IPS DF 6.9 (cell line): Measurements from ENCODE around the gene DACT3.

Experiments
- DNase-seq: peaks from one replicate; pipeline ENCODE4 v3.0.0-alpha.2; 2013; ENCODE audit warnings: low read depth, low spot score
- H3K27ac ChIP-seq: one replicate; pipeline ENCODE4 v1.5.1; 2013; ENCODE audit warnings: low read length, control low read depth
- H3K27me3 ChIP-seq: 2 replicates; pipeline ENCODE4 v1.6.1; 2013; ENCODE audit warnings: mild to moderate bottlenecking, low read length; ENCODE audit not compliant: control insufficient read depth, insufficient read depth
- H3K36me3 ChIP-seq: 2 replicates; pipeline ENCODE4 v1.6.1; 2013; ENCODE audit warnings: low read length; ENCODE audit not compliant: control insufficient read depth, insufficient read depth
- H3K4me1 ChIP-seq: 2 replicates; pipeline ENCODE4 v1.6.1; 2013; ENCODE audit warnings: low read length; ENCODE audit not compliant: control insufficient read depth, insufficient read depth
- H3K4me3 ChIP-seq: 2 replicates; pipeline ENCODE4 v1.5.1; 2013; ENCODE audit warnings: mild to moderate bottlenecking, low read length
- H3K9me3 ChIP-seq: 2 replicates; pipeline ENCODE4 v1.6.1; 2013; ENCODE audit warnings: low read length, inconsistent platforms; ENCODE audit not compliant: control insufficient read depth, insufficient read depth
- WGBS: extraction: QIAGEN DNeasy Blood & Tissue Kit; methylation state at CpG from one replicate; pipeline ENCODE4 v1.1.7; 2013; ENCODE audit warnings: mixed read lengths, missing lambda C conversion rate; ENCODE audit not compliant: insufficient read length, insufficient coverage; 5-methylcytosine and 5-hydroxymethylcytosine counted together

The DACT3 gene

DNA sequence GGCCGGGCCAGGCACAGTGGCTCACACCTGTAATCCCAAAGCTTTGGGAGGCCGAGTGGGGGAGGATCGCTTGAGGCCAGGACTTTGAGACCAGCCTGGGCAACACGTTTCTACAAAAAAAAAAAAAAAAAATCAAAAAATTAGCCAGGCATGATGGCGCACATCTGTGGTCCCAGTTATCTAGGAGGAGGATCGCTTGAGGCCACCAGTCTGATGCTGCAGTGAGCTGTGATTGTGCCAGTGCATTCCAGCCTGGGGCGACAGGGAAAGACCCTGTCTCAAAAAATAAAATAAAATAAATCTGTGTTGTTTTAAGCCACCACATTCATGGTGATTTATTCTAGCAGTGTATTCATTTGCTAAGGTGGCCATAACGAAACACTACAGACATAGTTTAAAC, 4.1 kb upstream of the DACT3 start:
- no CpG with 5 or more reads among the region's 8 CpGs for WGBS
- H3K27ac ChIP-seq = no peak overlapping the region
- H3K27me3 ChIP-seq = no peaks in the 10 kb centered on the region
- no peaks in the 10 kb centered on the region for H3K9me3 ChIP-seq
- no peak for DNase-seq
- no peaks in the 10 kb centered on the region for H3K36me3 ChIP-seq
- no peak overlapping the region for H3K4me3 ChIP-seq
- no peaks in the 10 kb centered on the region for H3K4me1 ChIP-seq

DNA sequence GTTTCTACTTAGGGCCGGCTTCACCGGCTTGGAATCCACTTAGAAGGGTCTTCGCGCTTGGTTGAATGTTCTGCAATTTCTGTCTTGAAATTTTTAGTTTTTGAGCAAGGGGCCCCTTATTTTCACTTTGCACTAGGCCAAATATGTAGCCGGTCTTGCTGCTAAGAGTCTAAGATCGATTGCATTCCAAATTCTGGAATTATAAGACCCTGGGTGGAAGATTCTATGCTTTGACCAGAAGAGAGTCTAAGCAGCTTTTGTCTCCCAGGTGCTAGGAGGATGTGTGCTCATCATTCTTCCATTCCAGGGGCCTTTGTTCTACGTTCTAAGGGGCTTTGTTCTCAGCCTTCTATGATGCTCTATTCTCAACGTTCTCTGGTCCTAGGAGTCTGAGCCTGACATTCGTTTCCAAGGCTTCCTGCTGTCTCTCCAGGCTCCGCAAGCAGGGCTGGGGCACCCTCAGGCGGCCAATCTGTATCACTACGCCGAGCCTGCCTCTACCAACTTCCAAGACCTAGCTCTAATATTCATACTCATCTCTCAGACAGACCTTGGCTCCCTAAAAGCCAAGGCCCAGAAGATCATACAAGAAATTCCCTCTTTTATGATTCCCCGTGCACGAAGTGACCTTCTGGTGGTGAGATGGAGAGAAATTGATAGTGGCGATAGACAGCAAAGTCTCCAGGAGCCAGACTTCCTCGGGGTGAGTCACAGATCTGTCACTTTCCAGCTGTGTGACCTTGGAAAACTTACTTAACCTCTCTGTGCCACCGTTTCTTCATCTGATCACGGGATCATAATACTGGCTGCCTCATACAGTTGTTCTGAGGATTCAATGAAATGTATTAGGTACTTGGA, 982 bp upstream of the DACT3 start:
- H3K9me3 ChIP-seq = no peaks in the 10 kb centered on the region
- DNase-seq = no peak
- WGBS = no CpG with 5 or more reads among the region's 19 CpGs
- H3K4me3 ChIP-seq = no peak overlapping the region
- no peaks in the 10 kb centered on the region; the same call in 1 of the 2 replicates for H3K4me1 ChIP-seq
- H3K27ac ChIP-seq = no peak overlapping the region
- no peaks in the 10 kb centered on the region for H3K36me3 ChIP-seq
- H3K27me3 ChIP-seq = no peaks in the 10 kb centered on the region; the same call in 1 of the 2 replicates

DNA sequence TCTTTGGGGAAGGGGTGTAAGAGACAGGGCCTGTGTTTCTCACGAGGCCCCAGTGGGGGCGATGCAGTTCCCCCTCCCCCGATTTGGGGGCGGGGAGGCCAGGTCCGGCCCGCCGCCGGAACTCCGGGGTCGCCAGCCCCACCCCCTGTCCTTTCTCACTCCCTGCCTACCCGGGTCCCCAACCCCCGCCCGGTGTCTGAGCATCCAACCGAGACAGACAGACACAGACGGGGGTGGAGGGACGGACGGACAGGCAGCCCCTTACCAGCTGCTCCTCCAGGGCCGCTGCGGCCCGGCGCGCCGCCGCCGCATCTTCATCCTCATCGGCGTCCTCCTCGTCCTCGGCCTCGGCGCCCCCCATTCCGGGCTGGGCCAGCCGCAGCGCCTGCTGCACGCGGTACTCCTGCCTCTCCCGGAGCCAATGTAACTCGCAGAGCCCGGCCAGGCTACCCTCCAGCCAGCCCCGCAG, 397 bp downstream of the DACT3 start:
- no peaks in the 10 kb centered on the region for H3K9me3 ChIP-seq
- no peaks in the 10 kb centered on the region; the same call in 1 of the 2 replicates for H3K4me1 ChIP-seq
- H3K27ac ChIP-seq = no peak overlapping the region
- WGBS = no CpG with 5 or more reads among the region's 40 CpGs
- H3K36me3 ChIP-seq = no peaks in the 10 kb centered on the region
- H3K4me3 ChIP-seq = peak overlapping the region; percentile 53; the same call in 1 of the 2 replicates
- H3K27me3 ChIP-seq = no peaks in the 10 kb centered on the region; the same call in 1 of the 2 replicates
- no peak for DNase-seq

DNA sequence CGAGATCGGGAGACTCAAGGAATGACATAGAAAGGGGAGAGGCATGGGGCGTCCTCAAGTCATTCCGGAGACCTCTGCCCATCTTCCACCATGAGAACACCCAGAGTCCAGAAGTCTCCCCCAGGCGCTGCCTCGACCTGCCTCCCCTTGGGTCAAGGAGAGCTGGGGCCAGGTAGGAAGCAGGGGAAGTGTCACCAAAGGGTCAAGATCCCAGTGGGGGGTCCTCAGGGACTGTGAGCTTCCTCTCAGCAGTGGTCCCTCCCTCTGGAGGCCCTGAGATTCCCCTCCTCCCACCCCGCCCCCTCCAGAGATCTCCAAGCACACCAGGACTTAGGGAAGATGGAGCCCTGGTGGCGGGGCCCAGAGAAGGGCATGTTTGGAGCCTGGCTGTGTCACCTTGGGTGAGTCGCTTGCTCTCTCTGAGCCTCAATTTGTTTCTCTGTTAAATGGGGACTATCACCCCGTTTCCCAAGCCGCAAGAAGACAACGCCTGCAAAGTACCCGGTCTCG, 919 bp downstream of the DACT3 start:
- no peaks in the 10 kb centered on the region; the same call in 1 of the 2 replicates for H3K27me3 ChIP-seq
- no peak for DNase-seq
- no peak overlapping the region for H3K27ac ChIP-seq
- peak overlapping the region; percentile 53; the same call in 1 of the 2 replicates for H3K4me3 ChIP-seq
- WGBS = no CpG with 5 or more reads among the region's 14 CpGs
- H3K4me1 ChIP-seq = no peaks in the 10 kb centered on the region; the same call in 1 of the 2 replicates
- H3K9me3 ChIP-seq = no peaks in the 10 kb centered on the region
- no peaks in the 10 kb centered on the region for H3K36me3 ChIP-seq

DNA sequence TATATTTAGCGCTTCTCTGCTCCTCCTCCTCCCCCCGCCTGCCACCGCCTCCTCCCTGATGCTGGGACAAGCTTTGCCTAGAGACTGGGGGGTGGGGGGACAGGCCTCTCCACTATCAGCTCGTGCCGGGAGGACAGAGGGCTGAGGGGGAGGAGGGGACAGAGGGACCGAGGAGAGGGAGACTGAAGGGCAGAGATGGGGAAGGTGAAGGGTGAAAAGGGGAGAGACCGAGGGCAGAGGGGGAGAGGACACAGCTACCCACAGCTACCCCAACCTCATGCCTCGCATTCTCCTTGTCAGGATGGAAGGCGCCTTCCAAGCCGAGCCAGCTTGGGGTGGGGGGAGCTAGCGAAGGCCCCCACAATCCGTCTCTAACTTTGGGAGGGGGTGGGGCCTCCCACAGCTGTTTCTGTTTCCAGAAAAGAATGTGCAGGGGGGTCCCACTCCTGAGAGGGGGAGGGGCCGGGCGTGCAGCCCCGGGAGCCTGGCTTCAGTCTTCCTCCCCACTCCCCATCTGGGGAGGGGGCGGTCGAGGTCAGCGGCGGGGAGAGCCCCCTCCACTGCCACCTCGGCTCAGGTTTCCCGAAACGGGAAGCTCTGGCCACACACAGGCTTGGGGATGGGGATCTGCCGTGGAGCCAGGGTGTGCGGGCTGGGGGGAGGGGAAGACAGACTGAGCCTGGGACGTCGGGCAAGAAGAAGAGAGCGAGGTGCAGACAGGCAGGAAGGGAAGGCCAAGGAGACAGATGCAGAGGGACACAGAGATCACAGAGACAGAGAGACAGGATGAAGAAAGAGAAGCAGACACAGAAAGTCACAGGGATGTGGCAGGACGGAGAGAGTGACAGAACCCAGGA, 1.6 kb downstream of the DACT3 start:
- no CpG with 5 or more reads among the region's 28 CpGs for WGBS
- no peak for DNase-seq

DNA sequence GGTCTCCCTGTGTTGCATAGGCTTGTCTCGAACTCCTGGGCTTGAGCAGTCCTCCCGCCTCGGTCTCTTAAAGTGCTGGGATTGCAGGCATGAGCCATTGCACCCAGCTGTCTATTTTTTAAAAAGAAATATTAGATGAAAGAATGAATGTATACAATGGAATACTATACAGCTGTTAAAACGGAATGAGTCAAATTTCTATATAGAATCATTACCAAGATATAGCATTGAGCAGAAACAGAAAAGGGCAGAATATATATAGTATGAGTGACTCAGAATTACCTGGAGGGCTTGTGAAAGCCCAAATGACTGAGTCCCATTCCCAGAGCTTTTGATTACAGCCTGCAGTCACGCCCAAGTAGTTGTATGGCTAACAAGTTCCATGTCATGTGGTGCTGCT, 4.4 kb downstream of the DACT3 start:
- 100% methylated on average over 1 of the region's 5 CpGs for WGBS
- Histone ChIP-seq H3K27ac (no peak overlapping the region), H3K9me3 (no peaks in the 10 kb centered on the region), H3K27me3 (no peaks in the 10 kb centered on the region; the same call in 1 of the 2 replicates), H3K36me3 (no peaks in the 10 kb centered on the region), H3K4me3 (no peak overlapping the region), H3K4me1 (no peaks in the 10 kb centered on the region; the same call in 1 of the 2 replicates)
- DNase-seq = no peak

More for the DNA sequence above, 1.6 kb downstream of the DACT3 start:
- no peaks in the 10 kb centered on the region; the same call in 1 of the 2 replicates for H3K4me1 ChIP-seq
- H3K36me3 ChIP-seq = no peaks in the 10 kb centered on the region
- H3K27me3 ChIP-seq = no peaks in the 10 kb centered on the region; the same call in 1 of the 2 replicates
- no peak overlapping the region for H3K27ac ChIP-seq
- no peaks in the 10 kb centered on the region for H3K9me3 ChIP-seq
- H3K4me3 ChIP-seq = peak overlapping the region; percentile 28; the same call in 1 of the 2 replicates

DNA sequence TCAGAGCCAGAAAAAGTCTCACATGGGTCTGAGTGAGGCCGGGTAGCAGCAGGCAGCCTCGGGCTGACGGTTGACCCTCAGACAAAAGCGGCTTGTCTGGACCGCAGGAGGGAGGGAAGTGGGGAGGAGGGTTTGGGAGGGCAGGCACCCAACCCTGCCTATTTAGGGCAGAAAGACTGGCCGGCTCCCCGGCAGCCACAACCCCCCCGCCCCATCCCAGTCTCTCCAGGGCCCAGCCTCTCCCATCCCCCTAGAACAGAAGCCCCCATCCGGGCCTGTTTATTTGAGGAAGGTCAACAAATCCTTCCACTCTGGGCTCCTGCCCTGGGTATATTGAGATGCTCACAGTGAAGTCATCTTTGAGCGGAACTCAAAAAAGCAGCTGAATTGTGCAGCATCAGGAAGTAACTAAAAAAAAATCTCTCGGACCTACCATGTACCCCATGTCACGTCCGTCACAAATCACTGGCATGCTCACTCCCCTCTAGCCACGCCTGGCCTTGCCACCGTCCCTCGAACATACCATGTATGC, 6.3 kb downstream of the DACT3 start:
- H3K36me3 ChIP-seq = no peaks in the 10 kb centered on the region
- no CpG with 5 or more reads among the region's 16 CpGs for WGBS
- DNase-seq = no peak

DNA sequence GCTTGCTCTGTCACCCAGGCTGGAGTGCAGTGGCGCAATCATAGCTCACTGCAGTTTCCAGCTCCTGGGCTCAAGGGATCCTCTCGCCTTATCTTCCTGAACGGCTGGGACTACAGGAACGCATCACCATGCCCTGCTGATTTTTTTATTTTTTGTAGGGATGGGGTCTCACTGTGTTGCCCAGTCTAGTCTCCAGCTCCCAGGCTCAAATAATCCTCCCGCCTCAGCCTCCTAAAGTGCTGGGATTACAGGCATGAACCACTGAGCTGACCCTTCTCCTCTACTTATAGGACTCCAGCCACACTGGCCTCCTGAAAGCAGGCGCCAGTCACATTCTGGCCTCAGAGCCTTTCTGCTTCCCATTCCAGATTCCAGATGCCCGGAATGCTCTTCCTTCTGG, 10.5 kb downstream of the DACT3 start:
- Histone ChIP-seq H3K27me3 (peaks cover 27% of the 10 kb centered on the region), H3K9me3 (no peaks in the 10 kb centered on the region), H3K27ac (no peak overlapping the region), H3K36me3 (no peaks in the 10 kb centered on the region; the same call in 1 of the 2 replicates), H3K4me3 (no peak overlapping the region), H3K4me1 (0 out of 2 replicates have a peak, but pooled peaks cover 1% of the 10 kb centered on the region)
- no peak for DNase-seq
- no CpG with 5 or more reads among the region's 7 CpGs for WGBS

More for the DNA sequence above, 6.3 kb downstream of the DACT3 start:
- Histone ChIP-seq H3K27ac (no peak overlapping the region), H3K27me3 (peaks cover 5% of the 10 kb centered on the region; the same call in 1 of the 2 replicates), H3K9me3 (no peaks in the 10 kb centered on the region), H3K4me1 (no peaks in the 10 kb centered on the region), H3K4me3 (no peak overlapping the region)

DNA sequence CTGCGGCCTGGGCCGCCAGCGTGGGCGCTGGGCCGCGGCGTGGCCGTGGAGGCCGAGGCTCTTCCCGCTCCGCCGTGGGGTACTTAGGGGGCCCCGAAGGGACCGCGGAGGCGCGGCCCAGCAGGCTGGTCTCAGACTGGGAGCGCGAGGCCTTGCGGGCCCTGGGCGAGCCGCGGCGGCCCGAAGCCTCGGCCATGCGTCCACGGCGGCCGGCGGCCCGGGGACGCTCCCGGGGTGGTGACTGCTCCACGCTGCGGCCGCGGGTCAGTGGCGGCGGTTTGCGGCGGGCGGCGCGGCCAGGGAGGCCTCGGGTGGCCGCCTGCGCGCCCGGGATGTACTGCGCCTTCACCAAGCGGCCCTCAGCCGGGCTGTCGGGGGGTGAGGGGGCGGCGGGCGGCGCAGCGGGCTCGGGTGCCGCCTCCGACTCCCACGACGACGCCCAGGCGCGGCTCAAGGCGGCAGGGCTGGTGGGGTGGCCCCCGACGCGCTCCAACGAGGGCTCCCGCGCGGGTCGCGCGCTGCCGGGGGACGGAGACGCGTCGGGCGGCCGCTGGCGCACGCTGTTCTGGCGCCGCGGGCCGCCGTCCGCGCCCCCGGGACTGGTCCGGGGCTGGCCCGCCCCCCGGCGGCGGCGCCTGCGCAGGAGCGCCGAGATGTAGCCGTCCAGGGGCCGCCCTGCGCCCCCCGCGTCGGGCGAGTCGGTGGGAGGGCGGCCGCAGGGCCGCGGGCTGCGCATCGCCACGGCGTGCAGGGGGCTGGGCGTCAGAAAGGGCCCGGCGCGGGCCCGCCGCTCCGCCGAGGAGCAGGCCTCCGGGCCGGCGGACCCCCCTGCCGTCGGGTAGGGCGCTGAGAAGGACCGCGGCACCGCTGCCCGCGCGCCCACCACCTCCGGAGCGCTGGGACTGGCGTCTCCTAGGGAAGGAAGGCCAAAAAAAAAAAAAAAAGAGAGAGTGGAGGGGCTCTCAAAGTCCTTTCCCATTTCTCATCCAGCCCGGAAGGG, 11.7 kb downstream of the DACT3 start:
- H3K27me3 ChIP-seq = peaks cover 27% of the 10 kb centered on the region
- H3K36me3 ChIP-seq = no peaks in the 10 kb centered on the region; the same call in 1 of the 2 replicates
- no peak overlapping the region for H3K27ac ChIP-seq
- DNase-seq = no peak
- 0 out of 2 replicates have a peak, but pooled peaks cover 1% of the 10 kb centered on the region for H3K4me1 ChIP-seq
- H3K4me3 ChIP-seq = peak overlapping the region; percentile 36
- no peaks in the 10 kb centered on the region for H3K9me3 ChIP-seq
- WGBS = no CpG with 5 or more reads among the region's 144 CpGs
